Fibroblast of skin of left quadriceps (primary cell): Measurements from ENCODE around the gene TRIM37.

Experiments
- DNase-seq, 2 experiments: peaks; one replicate each; pipeline ENCODE4 v3.0.0-alpha.2; 2013; ENCODE audit warnings: low read depth in 2 of 2

Gene TRIM37

DNA sequence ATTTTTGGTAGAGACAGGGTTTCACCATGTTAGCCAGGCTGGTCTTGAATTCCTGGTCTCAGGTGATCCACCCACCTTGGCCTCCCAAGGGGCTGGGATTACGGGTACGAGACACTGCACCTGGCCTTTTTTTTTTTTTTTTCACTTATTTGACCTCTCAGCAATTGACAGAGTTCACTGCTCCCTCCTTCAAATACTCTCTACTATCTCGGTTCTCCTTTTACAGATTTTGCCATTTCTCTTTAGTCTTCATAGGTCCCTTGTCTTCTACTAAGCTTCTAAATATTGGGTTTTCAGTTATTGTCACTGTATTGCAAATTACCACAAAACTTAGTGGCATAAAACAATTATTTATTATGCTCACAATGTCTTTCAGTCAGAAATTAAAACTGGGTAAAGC, 159.3 kb downstream of the TRIM37 start:
- DNase-seq: no peak

DNA sequence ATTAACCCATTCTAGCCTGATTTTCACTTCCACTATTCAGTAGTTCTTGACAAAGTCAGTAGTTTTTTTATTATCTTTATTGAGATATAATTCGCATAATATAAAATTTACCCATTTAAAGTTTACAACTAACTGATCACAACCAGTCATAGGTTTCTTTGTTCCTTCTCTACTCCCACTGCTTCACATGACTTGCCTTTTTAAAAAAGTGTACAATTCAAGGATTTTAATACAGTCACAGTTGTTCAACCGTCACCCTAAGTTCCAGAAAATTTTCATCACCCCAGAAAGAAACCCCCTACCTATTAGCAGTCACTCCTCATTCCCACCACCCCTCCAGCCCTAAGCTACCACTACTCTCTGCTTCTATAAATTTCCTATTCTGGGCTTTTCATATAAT, 162.5 kb downstream of the TRIM37 start:
- no peak for DNase-seq

DNA sequence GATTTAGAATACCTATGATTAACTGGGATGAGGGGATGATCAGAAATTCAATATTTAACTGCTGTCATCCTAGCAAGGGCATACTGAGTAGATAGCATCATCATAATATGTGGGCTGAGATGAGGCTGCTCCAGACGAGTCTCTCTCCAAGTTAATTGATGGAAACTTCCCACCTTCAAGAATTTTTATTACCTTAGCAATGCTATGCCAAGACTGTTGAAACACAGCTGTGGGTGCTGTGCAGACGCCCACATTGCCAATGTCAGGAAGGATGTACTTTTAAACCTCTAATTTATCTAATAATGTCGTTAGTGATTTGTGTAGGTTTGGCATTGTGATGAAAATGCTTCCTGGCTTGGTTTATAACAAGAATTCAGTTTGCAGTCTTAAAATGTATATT, 170.4 kb downstream of the TRIM37 start:
- DNase-seq: no peak

DNA sequence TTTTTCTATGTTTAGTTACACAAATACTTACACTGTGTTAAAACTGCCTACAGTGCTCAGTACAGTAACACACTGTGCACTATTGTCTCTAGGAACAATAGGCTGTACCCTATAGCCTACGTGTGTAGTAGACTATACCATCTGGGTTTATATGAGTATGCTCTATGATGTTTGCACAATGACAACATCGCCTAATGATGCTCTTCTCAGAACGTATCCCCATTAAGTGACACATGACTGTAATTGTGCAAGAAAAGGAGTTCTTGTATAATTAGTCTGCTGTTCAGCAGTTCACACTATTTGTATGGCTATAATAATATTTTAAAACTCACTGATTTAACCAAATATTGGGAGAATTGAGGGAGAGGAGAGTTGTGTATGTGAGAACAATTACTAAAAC, 173.7 kb downstream of the TRIM37 start:
- DNase-seq: no peak
